ENCODE results near the gene PIK3IP1. TPM values are rescaled to one million over a fixed set of nuclear protein-coding genes. Genes with fewer than 3 reads are reported as not detected.

PIK3IP1 gene
- total and polyA plus RNA-seq, 10 of the 15 experiments (the other 5 are each of a cell fraction or from before 2014, with no cell fraction given): 0.77 to 6.5 (median 3.0) TPM

- 84% methylated on average over 7 of the region's 7 CpGs for WGBS (ENCODE audit: insufficient coverage, insufficient replicate concordance, low lambda C conversion rate, missing lambda C conversion rate)
- Histone ChIP-seq H3K27ac (ENCODE audit: control insufficient read depth, insufficient read depth) (no peak overlapping the region), H3K4me2 (ENCODE audit: control insufficient read depth, insufficient read depth) (no peak overlapping the region), H3K9ac (ENCODE audit: control insufficient read depth, insufficient read depth, low read length) (no peak overlapping the region), H3K9me3 (replicated peaks; ENCODE audit: control insufficient read depth, insufficient read depth, low read length) (no peaks in the 10 kb centered on the region), H3K36me3 (ENCODE audit: control insufficient read depth in 2 of 2, insufficient read depth in 2 of 2, low read length in 1 of 2) (peaks cover 10% of the 10 kb centered on the region in 2 experiments), H2AFZ (ENCODE audit: control insufficient read depth, low read depth, low read length) (no peak overlapping the region), H3K79me2 (ENCODE audit: control insufficient read depth, insufficient read depth, low read length) (no peaks in the 10 kb centered on the region; the same call in none of the 2 replicates), H3K4me3 (no peak overlapping the region), H3K27me3 (replicated peaks in 1 of 2; ENCODE audit: control insufficient read depth in 2 of 2, insufficient read depth in 2 of 2, low read length in 1 of 2) (no peaks in the 10 kb centered on the region), H4K20me1 (ENCODE audit: control insufficient read depth, insufficient read depth) (no peaks in the 10 kb centered on the region; the same call in 1 of the 2 replicates), H3K4me1 (ENCODE audit: control insufficient read depth, insufficient read depth, low read length) (no peaks in the 10 kb centered on the region)
- RAD21 ChIA-PET (ENCODE audit: unreplicated experiment): no interaction called here
- SMC1A ChIA-PET (ENCODE audit: uncharacterized antibody, unreplicated experiment): no interaction called here
- in situ Hi-C loops (cut with MboI): no loop called here
- FAIRE-seq: no peak
- TF ChIP-seq JUNB (IDR thresholded peaks at IDR 0.05) (no peak), TCF12 (IDR thresholded peaks at IDR 0.05; ENCODE audit: low read depth, low read length) (no peak), NFIC (IDR thresholded peaks at IDR 0.05; ENCODE audit: low read depth, low read length) (no peak), ZNF592 (IDR thresholded peaks at IDR 0.05) (no peak), FOXK2 (IDR thresholded peaks at IDR 0.05) (no peak), POLR2AphosphoS5 (IDR thresholded peaks at IDR 0.05; ENCODE audit: low read length) (no peak), ZNF384 (IDR thresholded peaks at IDR 0.05; ENCODE audit: borderline replicate concordance, low read depth, low read length) (no peak), BHLHE40 (IDR thresholded peaks at IDR 0.05; ENCODE audit: borderline replicate concordance in 1 of 2, low read depth in 2 of 2, low read length in 1 of 2) (no peak), RAD21 (IDR thresholded peaks at IDR 0.05; ENCODE audit: insufficient read depth, low read depth, low read length) (no peak), NBN (IDR thresholded peaks at IDR 0.05) (no peak), BMI1 (IDR thresholded peaks at IDR 0.05; ENCODE audit: borderline replicate concordance) (no peak), POLR2AphosphoS2 (IDR thresholded peaks at IDR 0.05; ENCODE audit: low read depth, low read length) (no peak), SUZ12 (IDR thresholded peaks at IDR 0.05; ENCODE audit: unreplicated experiment) (no peak), MEF2A (IDR thresholded peaks at IDR 0.05; ENCODE audit: insufficient read depth, low read depth, low read length) (no peak)
- intact Hi-C loops (cut with micrococcal nuclease; ENCODE audit: unreplicated experiment): no loop called here
- DNase-seq (ENCODE audit: low read depth, low spot score): no peak
- CTCF ChIA-PET: interaction anchor here (0.9 to 2.2 kb wide), 4 partner anchors 15 to 33 kb away, joined by 3 to 6 read pairs (median 4); partner anchors contain the start of gene LIMK2
- POLR2A ChIA-PET: no interaction called here
- no peak for ATAC-seq
- no TSS peak for BruUV-seq (replicated peaks)
These were observed 47.3 kb downstream of the PIK3IP1 start for GRCh38 chr22:31244943-31245451.

All from GM12878 (cell line).